HFF-Myc (cell line): ENCODE measurements around the gene ART5.
"Not testable (repeated sequence)": the region's sequence is repeated elsewhere in the genome, so short reads cannot be mapped to it uniquely, and the experiment has no call there.

ENCODE experiments used
- DNase-seq: peaks from one replicate; pipeline ENCODE4 v3.0.0-alpha.2; 2011; ENCODE audit warnings: low read depth; ENCODE audit errors: extremely low read depth
- H3K4me3 ChIP-seq: replicated peaks from 2 replicates; pipeline ENCODE4 v1.5.1; 2011; ENCODE audit warnings: low read depth, mild to moderate bottlenecking, control low read depth, low read length
- TF ChIP-seq, protein P1 (sequence below): IDR thresholded peaks from 2 replicates; pipeline ENCODE4 v1.5.1; 2012; ENCODE audit warnings: mild to moderate bottlenecking, low read depth, low read length, control low read depth; ENCODE audit errors: missing control alignments

The ART5 gene

DNA sequence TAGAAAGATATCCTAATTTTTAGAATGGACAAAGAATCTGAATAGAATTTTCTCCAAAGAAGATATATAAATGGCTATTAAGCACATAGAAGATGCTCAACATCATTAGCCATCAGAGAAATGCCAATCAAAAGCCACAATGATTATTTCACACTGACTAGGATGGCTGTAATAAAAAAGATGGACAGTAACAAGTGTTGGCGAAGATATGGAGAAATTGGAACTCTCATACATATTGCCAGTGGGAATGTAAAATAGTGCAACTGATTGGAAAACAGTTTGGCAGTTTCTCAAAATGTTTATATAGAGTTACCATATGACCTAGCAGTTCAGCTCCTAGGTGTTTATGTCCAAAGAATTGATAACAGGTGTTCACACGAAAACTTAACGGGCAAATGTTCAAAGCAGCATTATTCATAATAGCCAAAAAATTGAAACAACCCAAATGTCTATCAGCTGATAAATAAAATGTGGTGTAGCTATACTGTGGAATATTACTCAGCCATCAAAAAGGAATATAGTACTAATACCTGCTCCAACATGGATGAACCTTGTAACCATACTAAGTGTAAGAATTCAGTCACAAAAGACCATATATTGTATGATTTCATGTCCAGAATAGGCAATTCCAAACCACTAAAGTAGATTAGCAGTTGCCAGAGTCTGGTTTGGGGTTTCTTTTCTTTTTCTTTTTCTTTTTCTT is 29.7 kb downstream of the ART5 start:
- no peak overlapping the region for H3K4me3 ChIP-seq

DNA sequence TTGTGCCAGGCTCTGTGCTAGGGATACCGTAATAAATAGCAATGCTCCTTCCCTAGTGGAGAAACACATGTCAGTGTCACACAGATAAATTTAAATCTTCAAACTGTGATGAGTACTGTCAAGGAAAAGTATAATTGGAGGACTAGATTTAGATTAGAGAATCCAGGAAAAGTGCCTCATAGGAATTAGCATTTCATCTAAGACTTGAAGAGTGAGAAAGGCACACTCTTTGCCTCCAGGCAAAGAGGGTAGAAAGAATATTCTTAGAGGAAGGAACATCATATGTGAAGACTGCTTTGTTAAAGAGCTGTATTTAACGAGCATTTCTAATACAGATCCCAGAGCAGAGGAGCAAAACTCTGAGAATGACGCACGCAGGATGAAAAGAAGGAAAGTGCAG is 30.9 kb downstream of the ART5 start:
- H3K4me3 ChIP-seq: no peak overlapping the region
- DNase-seq: no peak
- TF ChIP-seq, protein P1, sequence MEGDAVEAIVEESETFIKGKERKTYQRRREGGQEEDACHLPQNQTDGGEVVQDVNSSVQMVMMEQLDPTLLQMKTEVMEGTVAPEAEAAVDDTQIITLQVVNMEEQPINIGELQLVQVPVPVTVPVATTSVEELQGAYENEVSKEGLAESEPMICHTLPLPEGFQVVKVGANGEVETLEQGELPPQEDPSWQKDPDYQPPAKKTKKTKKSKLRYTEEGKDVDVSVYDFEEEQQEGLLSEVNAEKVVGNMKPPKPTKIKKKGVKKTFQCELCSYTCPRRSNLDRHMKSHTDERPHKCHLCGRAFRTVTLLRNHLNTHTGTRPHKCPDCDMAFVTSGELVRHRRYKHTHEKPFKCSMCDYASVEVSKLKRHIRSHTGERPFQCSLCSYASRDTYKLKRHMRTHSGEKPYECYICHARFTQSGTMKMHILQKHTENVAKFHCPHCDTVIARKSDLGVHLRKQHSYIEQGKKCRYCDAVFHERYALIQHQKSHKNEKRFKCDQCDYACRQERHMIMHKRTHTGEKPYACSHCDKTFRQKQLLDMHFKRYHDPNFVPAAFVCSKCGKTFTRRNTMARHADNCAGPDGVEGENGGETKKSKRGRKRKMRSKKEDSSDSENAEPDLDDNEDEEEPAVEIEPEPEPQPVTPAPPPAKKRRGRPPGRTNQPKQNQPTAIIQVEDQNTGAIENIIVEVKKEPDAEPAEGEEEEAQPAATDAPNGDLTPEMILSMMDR: no peak

More for the DNA sequence above, 29.7 kb downstream of the ART5 start:
- DNase-seq: no peak
- TF ChIP-seq, protein P1: no peak

DNA sequence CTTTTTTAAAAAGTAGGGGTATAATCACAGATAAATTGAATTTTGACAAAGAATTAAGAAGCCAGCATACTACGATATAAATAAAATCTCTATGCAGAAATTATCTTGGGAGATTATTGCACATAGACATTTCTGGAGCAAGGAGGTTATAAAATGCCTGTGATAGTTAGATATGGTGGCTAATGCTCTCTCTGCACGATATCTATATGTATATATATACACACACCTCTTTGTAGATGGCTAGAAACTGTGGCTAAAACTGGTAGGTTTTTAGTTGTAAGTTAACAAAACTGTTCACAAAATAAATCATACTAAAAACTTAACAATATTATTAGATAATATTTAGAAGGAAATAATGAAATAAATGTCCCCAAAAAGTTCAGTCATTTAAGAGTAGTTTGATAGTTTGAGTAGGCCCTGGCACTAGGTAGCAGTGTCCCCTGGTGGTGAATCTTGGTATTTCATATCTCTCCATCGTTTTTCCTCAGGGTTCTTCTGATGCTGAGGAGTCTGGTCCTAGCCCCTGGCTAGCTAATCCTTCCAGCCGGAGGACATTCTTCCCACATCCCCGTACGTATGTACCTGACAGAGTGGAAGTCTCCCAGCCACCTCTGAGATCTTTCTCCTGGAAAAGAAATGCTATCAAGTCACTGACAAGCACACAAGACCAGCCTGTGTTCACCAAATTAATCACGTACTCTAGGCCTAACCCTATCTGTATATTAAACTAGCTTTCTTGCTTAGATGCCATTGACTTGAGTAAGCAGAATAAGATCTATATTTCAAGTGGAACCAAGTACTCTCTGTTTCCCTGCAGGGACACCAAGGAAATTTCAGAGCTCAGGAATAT is 32.2 kb downstream of the ART5 start:
- H3K4me3 ChIP-seq: no peak overlapping the region
- DNase-seq: peak; percentile 26
- TF ChIP-seq, protein P1: peak; percentile 89

DNA sequence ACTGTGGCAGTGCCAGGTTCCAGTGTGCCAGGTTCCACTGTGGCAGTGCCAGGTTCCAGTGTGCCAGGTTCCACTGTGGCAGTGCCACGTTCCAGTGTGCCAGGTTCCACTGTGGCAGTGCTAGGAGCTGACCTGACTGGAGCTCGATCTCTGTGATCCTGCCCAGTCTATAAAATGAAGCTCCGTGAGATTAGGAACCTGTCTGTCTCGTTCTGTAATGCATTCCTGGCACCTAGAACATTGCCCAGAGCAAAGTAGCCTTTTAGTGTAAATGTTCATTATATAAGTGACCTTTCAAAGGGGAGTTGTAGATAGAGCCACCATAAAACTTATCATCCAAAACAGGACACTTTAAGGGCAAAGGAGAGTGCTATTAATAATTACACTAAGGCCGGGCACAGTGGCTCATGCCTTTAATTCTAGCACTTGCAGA is 36.0 kb downstream of the ART5 start:
- DNase-seq: no peak
- no peak overlapping the region for H3K4me3 ChIP-seq
- TF ChIP-seq, protein P1: no peak

DNA sequence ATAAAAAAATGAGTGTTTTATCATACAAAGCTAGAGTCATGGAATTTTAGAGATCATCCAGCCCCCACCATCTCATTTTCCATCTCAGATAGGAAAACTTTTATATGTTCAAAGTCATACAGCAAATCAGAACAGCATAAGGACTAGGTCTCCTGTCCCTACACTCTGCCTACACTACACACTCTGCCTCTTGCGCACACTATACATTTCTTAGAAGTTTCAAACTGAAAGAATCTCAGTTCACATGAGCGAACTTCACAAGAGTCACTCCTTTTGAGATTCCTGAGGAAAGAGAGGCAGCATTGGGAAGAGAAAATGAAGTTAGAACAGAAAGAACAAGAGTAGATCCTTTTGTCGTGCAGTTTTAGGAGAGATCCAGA is 36.5 kb downstream of the ART5 start:
- TF ChIP-seq, protein P1: no peak
- H3K4me3 ChIP-seq: no peak overlapping the region
- DNase-seq: no peak

DNA sequence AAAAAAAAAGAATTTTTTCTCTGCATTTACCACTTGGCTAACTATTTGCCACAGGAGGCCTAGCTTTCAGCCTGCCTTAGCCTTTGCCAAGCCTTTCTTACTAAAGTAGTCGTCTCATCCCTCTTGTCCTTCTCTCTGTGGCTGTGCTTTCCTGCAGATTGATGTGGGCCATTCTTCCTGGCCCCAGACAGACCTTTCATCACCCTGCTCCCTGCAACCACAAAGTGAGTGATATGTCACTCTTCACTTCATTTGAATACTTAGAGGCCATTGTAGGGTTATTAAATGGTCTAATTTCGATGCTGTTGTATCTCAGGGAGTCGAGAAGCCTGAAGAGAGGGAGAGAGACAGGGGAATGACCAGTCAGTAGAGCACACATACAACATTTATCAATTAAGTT is 37.6 kb downstream of the ART5 start:
- DNase-seq: no peak
- H3K4me3 ChIP-seq: no peak overlapping the region
- TF ChIP-seq, protein P1: no peak

DNA sequence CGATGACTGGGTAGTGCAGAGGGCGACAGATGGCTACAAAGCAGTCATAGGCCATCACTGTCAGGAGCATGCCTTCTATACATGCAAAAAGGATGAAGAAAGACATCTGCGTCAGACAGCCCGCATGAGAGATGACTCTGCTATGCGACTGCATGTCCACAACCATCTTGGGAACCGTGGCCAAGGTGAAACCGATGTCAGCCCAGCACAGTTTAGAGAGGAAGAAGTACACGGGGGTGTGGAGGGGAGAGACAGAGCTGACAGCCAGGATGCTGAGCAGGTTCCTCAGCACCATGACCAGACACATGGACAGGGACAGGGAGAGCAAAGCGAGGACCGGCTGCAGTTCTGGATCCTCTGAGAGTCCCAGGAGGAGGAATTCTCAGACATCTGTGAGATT is 41.6 kb downstream of the ART5 start:
- DNase-seq, H3K4me3 ChIP-seq: not testable (repeated sequence)

DNA sequence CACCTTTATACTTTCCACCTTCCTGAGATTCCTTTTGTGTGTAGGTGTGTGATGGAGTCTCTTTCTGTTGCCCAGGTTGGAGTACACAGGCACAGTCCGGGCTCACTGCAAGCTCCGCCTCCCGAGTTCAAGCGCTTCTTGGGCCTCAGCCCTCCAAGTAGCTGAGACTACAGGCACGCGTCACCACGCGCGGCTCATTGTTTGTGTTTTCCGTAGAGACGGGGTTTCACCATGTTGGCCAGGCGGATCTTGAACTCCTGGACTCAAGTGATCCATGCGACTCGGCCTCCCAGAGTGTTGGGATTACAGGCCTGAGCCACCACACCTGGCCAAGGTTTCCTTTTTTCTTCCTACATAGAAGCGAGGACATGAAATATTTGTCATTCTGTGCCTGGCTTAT is 44.0 kb downstream of the ART5 start:
- DNase-seq: not testable (repeated sequence)

DNA sequence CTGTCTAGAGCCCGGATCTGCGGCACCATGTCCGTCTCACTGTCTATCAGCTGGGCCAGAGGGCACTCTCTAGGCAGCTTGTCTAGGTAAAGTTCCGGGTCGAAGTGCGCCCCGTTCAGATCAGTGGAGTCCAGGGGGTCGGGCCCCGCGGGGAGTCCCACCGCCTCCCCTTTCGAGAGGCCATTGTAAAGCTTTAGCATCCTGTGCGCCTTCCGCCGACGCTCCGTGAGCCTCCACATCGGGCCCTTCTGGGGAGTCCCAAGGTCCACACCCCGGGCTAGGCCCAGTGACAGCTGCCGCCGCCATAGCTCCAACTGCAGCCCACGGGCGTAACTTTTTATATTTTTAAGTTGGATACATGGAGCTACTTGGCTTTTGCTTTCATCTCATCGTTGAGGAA is 50.5 kb downstream of the ART5 start:
- not testable (repeated sequence) for DNase-seq, H3K4me3 ChIP-seq

More for the DNA sequence above, 44.0 kb downstream of the ART5 start:
- not testable (repeated sequence) for H3K4me3 ChIP-seq

DNA sequence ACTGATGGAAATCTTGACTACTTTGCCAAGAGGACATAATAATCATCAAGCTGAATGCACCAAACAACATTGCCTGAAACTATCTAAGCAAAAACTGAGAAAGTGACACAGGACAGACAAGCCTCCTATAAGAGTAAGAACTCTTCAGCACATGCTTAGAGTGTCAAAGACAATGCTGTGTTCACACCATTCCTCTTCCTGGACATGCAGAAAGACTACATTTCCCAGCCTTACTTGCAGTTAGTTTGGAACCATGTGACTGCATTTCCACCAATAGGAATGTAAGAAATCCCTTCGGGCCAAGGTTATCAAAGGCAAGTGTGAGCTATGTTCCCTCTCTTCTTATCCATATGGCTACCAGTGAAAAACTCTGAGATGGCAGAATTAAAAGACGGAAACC is 51.6 kb downstream of the ART5 start:
- not testable (repeated sequence) for DNase-seq, H3K4me3 ChIP-seq

DNA sequence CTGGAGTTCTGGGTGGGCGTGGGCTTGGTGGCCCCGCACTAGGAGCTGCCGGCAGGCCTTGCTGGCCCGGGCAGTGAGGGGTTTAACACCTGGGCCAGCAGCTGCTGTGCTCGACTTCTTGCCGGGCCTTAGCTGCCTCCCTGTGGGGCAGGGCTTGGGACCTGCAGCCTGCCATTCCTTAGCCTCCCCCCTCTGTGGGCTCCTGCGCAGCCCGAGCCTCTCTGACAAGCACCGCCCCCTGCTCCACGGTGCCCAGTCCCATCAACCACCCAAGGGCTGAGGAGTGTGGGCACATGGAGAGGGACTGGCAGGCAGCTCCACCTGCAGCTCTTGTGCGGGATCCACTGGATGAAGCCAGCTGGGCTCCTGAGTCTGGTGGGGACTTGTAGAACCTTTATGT is 53.0 kb downstream of the ART5 start:
- not testable (repeated sequence) for DNase-seq, H3K4me3 ChIP-seq
